HEK293 (cell line): Measurements from ENCODE around the gene BPIFB2.

Source experiments
- CTCF ChIA-PET: fragments of 350-600 bp; formaldehyde crosslinking; extraction: SDS; loops from one replicate; lab custom pipeline; 2021; ENCODE audit warnings: antibody characterized with exemption; lab: Yijun Ruan, JAX
- POLR2A ChIA-PET: fragments of 300-600 bp; formaldehyde crosslinking; extraction: SDS; loops from one replicate; lab custom pipeline; 2020; ENCODE audit warnings: antibody characterized with exemption, inconsistent platforms; lab: Yijun Ruan, JAX
- H3K27ac ChIP-seq: fragments of 200-500 bp; sonication (Bioruptor generic); 2 replicates; pipeline ENCODE4 v1.5.1; 2014; ENCODE audit warnings: low read depth, low read length, control low read depth, inconsistent platforms; ENCODE audit errors: extremely low read depth
- H3K36me3 ChIP-seq, 2 experiments: fragments of 200-500 bp in 1 of 2; sonication (Bioruptor generic) in 1 of 2; 1 replicate in 1 of 2; 2 replicates in 1 of 2; pipeline ENCODE4 v1.5.1; 2014 to 2017; ENCODE audit warnings: inconsistent platforms in 2 of 2, low read length in 2 of 2; ENCODE audit not compliant: control insufficient read depth in 2 of 2, insufficient read depth in 1 of 2
- H3K4me1 ChIP-seq: fragments of 200-500 bp; sonication (Bioruptor generic); 2 replicates; pipeline ENCODE4 v1.5.1; 2014; ENCODE audit warnings: mild to moderate bottlenecking, low read length, inconsistent platforms; ENCODE audit not compliant: control insufficient read depth, insufficient read depth
- H3K4me3 ChIP-seq: 2 replicates; pipeline ENCODE4 v1.5.1; 2011; ENCODE audit warnings: low read depth, mild to moderate bottlenecking, control low read depth, low read length, moderate library complexity
- H3K9me3 ChIP-seq: fragments of 200-500 bp; sonication (Bioruptor generic); 2 replicates; pipeline ENCODE4 v1.5.1; 2014; ENCODE audit warnings: low read depth, low read length, inconsistent platforms; ENCODE audit not compliant: control insufficient read depth, insufficient read depth
- KLF8 ChIP-seq: fragments of 450-650 bp; formaldehyde crosslinking; IDR thresholded peaks from 2 replicates; pipeline ENCODE4 v1.5.1; 2016; ENCODE audit warnings: missing biosample characterization, missing genetic modification characterization
- REST ChIP-seq: fragments of 450-650 bp; formaldehyde crosslinking; IDR thresholded peaks from 2 replicates; pipeline ENCODE4 v1.5.1; 2016; ENCODE audit warnings: missing biosample characterization, missing genetic modification characterization
- SCRT2 ChIP-seq: fragments of 450-650 bp; formaldehyde crosslinking; IDR thresholded peaks from 2 replicates; pipeline ENCODE4 v1.5.1; 2016; ENCODE audit warnings: missing biosample characterization, missing genetic modification characterization
- SETDB1 ChIP-seq: IDR thresholded peaks from one replicate; pipeline ENCODE4 v1.6.1; 2017; ENCODE audit warnings: mild to moderate bottlenecking, low read length, moderate library complexity, mixed read lengths; ENCODE audit not compliant: insufficient read length
- TRIM28 ChIP-seq: IDR thresholded peaks from 2 replicates; pipeline ENCODE4 v1.6.1; 2011; ENCODE audit warnings: low read length, control low read depth, borderline replicate concordance
- ZBTB20 ChIP-seq: fragments of 450-650 bp; formaldehyde crosslinking; IDR thresholded peaks from 2 replicates; pipeline ENCODE4 v1.5.1; 2016; ENCODE audit warnings: missing biosample characterization, missing genetic modification characterization
- ZBTB48 ChIP-seq: fragments of 450-650 bp; formaldehyde crosslinking; IDR thresholded peaks from 2 replicates; pipeline ENCODE4 v1.5.1; 2016; ENCODE audit warnings: missing biosample characterization, missing genetic modification characterization
- ZNF138 ChIP-seq: fragments of 450-650 bp; formaldehyde crosslinking; IDR thresholded peaks from 2 replicates; pipeline ENCODE4 v1.5.1; 2016; ENCODE audit warnings: missing biosample characterization, missing genetic modification characterization, borderline replicate concordance
- ZNF169 ChIP-seq: fragments of 450-650 bp; formaldehyde crosslinking; IDR thresholded peaks from 2 replicates; pipeline ENCODE4 v1.5.1; 2016; ENCODE audit warnings: missing biosample characterization, missing genetic modification characterization
- ZNF24 ChIP-seq: fragments of 450-650 bp; formaldehyde crosslinking; IDR thresholded peaks from 2 replicates; pipeline ENCODE4 v1.5.1; 2016; ENCODE audit warnings: missing biosample characterization, missing genetic modification characterization
- ZNF248 ChIP-seq: fragments of 450-650 bp; formaldehyde crosslinking; IDR thresholded peaks from 2 replicates; pipeline ENCODE4 v1.5.1; 2017; ENCODE audit warnings: missing biosample characterization, missing genetic modification characterization
- ZNF335 ChIP-seq: fragments of 450-650 bp; formaldehyde crosslinking; conservative IDR thresholded peaks from 2 replicates; pipeline ENCODE4 v1.5.1; 2016; ENCODE audit warnings: missing biosample characterization, missing genetic modification characterization
- ZNF426 ChIP-seq: fragments of 450-650 bp; formaldehyde crosslinking; IDR thresholded peaks from 2 replicates; pipeline ENCODE4 v1.5.1; 2017; ENCODE audit warnings: missing biosample characterization, missing genetic modification characterization, mild to moderate bottlenecking, inconsistent platforms, moderate library complexity
- ZNF549 ChIP-seq: fragments of 450-650 bp; IDR thresholded peaks from 2 replicates; pipeline ENCODE4 v1.5.1; 2018; ENCODE audit warnings: missing biosample characterization, missing genetic modification characterization, mild to moderate bottlenecking, inconsistent platforms, moderate library complexity
- ZNF639 ChIP-seq: fragments of 450-650 bp; formaldehyde crosslinking; IDR thresholded peaks from 2 replicates; pipeline ENCODE4 v1.5.1; 2016; ENCODE audit warnings: missing biosample characterization, missing genetic modification characterization
- ZNF768 ChIP-seq: fragments of 450-650 bp; formaldehyde crosslinking; IDR thresholded peaks from 2 replicates; pipeline ENCODE4 v1.5.1; 2018; ENCODE audit warnings: missing biosample characterization, mild to moderate bottlenecking, missing genetic modification characterization
- ZNF843 ChIP-seq: fragments of 450-650 bp; formaldehyde crosslinking; IDR thresholded peaks from 2 replicates; pipeline ENCODE4 v1.5.1; 2016; ENCODE audit warnings: missing biosample characterization, missing genetic modification characterization
- ZSCAN23 ChIP-seq: fragments of 450-650 bp; formaldehyde crosslinking; IDR thresholded peaks from 2 replicates; pipeline ENCODE4 v1.5.1; 2016; ENCODE audit warnings: missing biosample characterization, missing genetic modification characterization
- ZXDB ChIP-seq: fragments of 450-650 bp; formaldehyde crosslinking; IDR thresholded peaks from 2 replicates; pipeline ENCODE4 v1.5.1; 2016; ENCODE audit warnings: missing biosample characterization, missing genetic modification characterization
- TF ChIP-seq, protein P1 (sequence below): fragments of 450-650 bp; formaldehyde crosslinking; IDR thresholded peaks from 2 replicates; pipeline ENCODE4 v1.5.1; 2016; ENCODE audit warnings: missing biosample characterization, missing genetic modification characterization
- TF ChIP-seq, protein P2 (sequence below): fragments of 450-650 bp; formaldehyde crosslinking; IDR thresholded peaks from 2 replicates; pipeline ENCODE4 v1.5.1; 2016; ENCODE audit warnings: missing biosample characterization, missing genetic modification characterization

Gene BPIFB2

GRCh38 chr20:32971703-32972161 lies 35.8 kb upstream of the BPIFB2 start (continued):
- TF ChIP-seq, protein P1, sequence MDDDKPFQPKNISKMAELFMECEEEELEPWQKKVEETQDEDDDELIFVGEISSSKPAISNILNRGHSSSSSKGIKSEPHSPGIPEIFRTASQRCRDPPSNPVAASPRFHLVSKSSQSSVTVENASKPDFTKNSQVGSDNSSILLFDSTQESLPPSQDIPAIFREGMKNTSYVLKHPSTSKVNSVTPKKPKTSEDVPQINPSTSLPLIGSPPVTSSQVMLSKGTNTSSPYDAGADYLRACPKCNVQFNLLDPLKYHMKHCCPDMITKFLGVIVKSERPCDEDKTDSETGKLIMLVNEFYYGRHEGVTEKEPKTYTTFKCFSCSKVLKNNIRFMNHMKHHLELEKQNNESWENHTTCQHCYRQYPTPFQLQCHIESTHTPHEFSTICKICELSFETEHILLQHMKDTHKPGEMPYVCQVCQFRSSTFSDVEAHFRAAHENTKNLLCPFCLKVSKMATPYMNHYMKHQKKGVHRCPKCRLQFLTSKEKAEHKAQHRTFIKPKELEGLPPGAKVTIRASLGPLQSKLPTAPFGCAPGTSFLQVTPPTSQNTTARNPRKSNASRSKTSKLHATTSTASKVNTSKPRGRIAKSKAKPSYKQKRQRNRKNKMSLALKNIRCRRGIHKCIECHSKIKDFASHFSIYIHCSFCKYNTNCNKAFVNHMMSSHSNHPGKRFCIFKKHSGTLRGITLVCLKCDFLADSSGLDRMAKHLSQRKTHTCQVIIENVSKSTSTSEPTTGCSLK (tag by site-specific recombination), result no peak

- no peak overlapping the region for H3K27ac ChIP-seq
- H3K36me3 ChIP-seq, result no peaks in the 10 kb centered on the region
- TF ChIP-seq ZNF843 (tag by site-specific recombination) (no peak), ZNF138 (tag by site-specific recombination) (no peak), ZBTB20 (tag by site-specific recombination) (no peak), ZNF768 (tag by site-specific recombination) (no peak)
- H3K9me3 ChIP-seq, result no peaks in the 10 kb centered on the region
- H3K4me1 ChIP-seq, result no peaks in the 10 kb centered on the region
- POLR2A ChIA-PET, result no interaction called here
- CTCF ChIA-PET, result interaction anchor here (1.1 kb wide), 1 partner anchor 27 kb away, joined by 4 read pairs; no protein-coding TSS in a partner anchor
- no peak overlapping the region for H3K4me3 ChIP-seq
Observed at GRCh38 chr20:32972181-32973076, 35.1 kb upstream of the BPIFB2 start.

- CTCF ChIA-PET, result interaction anchor here (1.1 kb wide), 1 partner anchor 28 kb away, joined by 4 read pairs; no protein-coding TSS in a partner anchor
- Histone ChIP-seq H3K4me3 (no peak overlapping the region), H3K4me1 (no peaks in the 10 kb centered on the region), H3K9me3 (no peaks in the 10 kb centered on the region), H3K27ac (no peak overlapping the region), H3K36me3 (no peaks in the 10 kb centered on the region)
- no peak for TF ChIP-seq ZNF549 (tag by site-specific recombination)
- no peak for TF ChIP-seq SETDB1
- TF ChIP-seq ZBTB48 (tag by site-specific recombination), result no peak
- no peak for TF ChIP-seq KLF8 (tag by site-specific recombination)
- TF ChIP-seq ZSCAN23 (tag by site-specific recombination), result no peak
- no peak for TF ChIP-seq ZXDB (tag by site-specific recombination)
- no peak for TF ChIP-seq ZNF169 (tag by site-specific recombination)
- no peak for TF ChIP-seq ZNF426
- no peak for TF ChIP-seq ZNF24
- TF ChIP-seq REST, result no peak
- no peak for TF ChIP-seq SCRT2 (tag by site-specific recombination)
- no peak for TF ChIP-seq TRIM28
- TF ChIP-seq ZNF639, result no peak
- no peak for TF ChIP-seq ZNF335
- no peak for TF ChIP-seq ZNF248 (tag by site-specific recombination)
- TF ChIP-seq, protein P2, sequence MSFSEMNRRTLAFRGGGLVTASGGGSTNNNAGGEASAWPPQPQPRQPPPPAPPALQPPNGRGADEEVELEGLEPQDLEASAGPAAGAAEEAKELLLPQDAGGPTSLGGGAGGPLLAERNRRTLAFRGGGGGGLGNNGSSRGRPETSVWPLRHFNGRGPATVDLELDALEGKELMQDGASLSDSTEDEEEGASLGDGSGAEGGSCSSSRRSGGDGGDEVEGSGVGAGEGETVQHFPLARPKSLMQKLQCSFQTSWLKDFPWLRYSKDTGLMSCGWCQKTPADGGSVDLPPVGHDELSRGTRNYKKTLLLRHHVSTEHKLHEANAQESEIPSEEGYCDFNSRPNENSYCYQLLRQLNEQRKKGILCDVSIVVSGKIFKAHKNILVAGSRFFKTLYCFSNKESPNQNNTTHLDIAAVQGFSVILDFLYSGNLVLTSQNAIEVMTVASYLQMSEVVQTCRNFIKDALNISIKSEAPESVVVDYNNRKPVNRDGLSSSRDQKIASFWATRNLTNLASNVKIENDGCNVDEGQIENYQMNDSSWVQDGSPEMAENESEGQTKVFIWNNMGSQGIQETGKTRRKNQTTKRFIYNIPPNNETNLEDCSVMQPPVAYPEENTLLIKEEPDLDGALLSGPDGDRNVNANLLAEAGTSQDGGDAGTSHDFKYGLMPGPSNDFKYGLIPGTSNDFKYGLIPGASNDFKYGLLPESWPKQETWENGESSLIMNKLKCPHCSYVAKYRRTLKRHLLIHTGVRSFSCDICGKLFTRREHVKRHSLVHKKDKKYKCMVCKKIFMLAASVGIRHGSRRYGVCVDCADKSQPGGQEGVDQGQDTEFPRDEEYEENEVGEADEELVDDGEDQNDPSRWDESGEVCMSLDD, result no peak
- TF ChIP-seq ZNF138 (tag by site-specific recombination), result no peak
- POLR2A ChIA-PET, result no interaction called here
Observed at GRCh38 chr20:32973077-32973717, 34.3 kb upstream of the BPIFB2 start.
